SU-DHL-6 (cell line): ENCODE measurements around the gene TAS2R60.

ENCODE experiments used
- EZH2phosphoT487 ChIP-seq: fragments of 200-600 bp; sonication (generic), shearing (Covaris generic); conservative IDR thresholded peaks from 2 replicates; pipeline ENCODE4 v1.6.1; 2018; ENCODE audit warnings: mild to moderate bottlenecking, antibody characterized with exemption, low read length, moderate library complexity, mixed read lengths
- TF ChIP-seq, protein P1 (sequence below): fragments of 200-600 bp; sonication (generic); IDR thresholded peaks from one replicate; pipeline ENCODE4 v1.5.1; 2017; ENCODE audit warnings: antibody characterized with exemption, mild to moderate bottlenecking, low read length, moderate library complexity; ENCODE audit not compliant: insufficient read depth, poor library complexity, severe bottlenecking

DNA sequence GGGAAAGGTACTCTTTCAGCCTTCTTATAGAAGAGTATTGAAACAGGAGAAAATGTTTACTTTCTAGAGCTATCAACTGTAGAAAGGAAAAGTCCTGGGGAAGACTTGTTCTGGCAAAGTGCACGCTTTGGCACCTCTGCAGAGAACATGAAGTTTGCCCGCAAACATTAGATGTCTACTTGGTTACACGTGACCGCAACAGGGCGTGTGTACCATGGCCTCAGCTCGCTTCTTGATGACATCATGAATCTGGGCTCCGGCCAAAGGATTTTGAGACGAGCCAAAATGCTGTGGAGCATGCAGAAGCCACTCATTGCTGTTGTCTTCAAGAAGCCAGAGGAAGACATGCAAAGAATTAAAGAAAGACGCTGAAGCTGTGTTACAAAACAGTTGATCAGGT, 8.6 kb upstream of the TAS2R60 start:
- TF ChIP-seq, protein P1, sequence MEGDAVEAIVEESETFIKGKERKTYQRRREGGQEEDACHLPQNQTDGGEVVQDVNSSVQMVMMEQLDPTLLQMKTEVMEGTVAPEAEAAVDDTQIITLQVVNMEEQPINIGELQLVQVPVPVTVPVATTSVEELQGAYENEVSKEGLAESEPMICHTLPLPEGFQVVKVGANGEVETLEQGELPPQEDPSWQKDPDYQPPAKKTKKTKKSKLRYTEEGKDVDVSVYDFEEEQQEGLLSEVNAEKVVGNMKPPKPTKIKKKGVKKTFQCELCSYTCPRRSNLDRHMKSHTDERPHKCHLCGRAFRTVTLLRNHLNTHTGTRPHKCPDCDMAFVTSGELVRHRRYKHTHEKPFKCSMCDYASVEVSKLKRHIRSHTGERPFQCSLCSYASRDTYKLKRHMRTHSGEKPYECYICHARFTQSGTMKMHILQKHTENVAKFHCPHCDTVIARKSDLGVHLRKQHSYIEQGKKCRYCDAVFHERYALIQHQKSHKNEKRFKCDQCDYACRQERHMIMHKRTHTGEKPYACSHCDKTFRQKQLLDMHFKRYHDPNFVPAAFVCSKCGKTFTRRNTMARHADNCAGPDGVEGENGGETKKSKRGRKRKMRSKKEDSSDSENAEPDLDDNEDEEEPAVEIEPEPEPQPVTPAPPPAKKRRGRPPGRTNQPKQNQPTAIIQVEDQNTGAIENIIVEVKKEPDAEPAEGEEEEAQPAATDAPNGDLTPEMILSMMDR = no peak
- TF ChIP-seq EZH2phosphoT487 = no peak
